ENCODE measurements around the gene SV2A.
"Not testable (repeated sequence)": the region's sequence is repeated elsewhere in the genome, so short reads cannot be mapped to it uniquely, and the experiment has no call there.

Gene SV2A

GRCh38 chr1:149886396-149887195 lies 31.0 kb downstream of the SV2A start:
- peak; percentile 70 for DNase-seq (ENCODE audit: low read depth)

- DNase-seq (ENCODE audit: low read depth): not testable (repeated sequence)
These were observed 31.6 kb downstream of the SV2A start for GRCh38 chr1:149886121-149886395.

DNA sequence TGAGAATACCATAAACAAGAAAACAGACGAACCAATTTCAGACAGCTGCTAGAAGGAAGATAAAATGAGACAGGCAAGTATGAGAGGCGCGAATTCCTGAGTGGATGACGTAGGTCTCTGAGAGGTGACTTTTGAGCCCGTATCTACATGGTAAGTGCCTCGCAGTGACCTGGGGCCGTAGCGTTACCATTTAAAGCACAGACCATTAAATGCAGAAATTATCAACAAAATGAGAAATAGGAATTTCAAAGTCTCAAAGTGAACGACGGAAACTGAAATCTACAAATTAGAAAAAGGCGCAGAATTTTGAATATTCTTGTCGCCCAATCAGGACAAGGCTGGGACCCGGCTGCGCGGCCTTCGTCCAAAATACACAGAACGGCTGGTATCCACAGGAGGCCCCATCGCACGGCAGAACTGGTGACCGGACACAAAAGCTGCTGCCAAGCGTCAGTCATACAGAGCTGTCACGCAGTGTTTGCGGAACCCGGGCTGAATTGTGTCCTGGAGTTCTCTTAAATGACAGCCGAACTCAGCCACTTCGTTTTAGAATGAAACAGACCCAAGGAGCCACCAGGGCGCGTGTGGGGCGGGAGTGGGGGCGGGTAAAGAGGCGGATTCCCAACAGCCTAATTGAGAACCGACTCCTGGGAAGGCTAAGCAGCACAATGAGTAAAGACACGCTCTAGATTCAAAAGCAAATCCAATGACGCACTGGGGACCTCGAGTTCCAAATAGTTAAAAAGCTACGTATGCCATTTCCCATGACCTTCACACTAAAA lies 32.1 kb downstream of the SV2A start:
- DNase-seq (ENCODE audit: low read depth): peak; percentile 39

DNA sequence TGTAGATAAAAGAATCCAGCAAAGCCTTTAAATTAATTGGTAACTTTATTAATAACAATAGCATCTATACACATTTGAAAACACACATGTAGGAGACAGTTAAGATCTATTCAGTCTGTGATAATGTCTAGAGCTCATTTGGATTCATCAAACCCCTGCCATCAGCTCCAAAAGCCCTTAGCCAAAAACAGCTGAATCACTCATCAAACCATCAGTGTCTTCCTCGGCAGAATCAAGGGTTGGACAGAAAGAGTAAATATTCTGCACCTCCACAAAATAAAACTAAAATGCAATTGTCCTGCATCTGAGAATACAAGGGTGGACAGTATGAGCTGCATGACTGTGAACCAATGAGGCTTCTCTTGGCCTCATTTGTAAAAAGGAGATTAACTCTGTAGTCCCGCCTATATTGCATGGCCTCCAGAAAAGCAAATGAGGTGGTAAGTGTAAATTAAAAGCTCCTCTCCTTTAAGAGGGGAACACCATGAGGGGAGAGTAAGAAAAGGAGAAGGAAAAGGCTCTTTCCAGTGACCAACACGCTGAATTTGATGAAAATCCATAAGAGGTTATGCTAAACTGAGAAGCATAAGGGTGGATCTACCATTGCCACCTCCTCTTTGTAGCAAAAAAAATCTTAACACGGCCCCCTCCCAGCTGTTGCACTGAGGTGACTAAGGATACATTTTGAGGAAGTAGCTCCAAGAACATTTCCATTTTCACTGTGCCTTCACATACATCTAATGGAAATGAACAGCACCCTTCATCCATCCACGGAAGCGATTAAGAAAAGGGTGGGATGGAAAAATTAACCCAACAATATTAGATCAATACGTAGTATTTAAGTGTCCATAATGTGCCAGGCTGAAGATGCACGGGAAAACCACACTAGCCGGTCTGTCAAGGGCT lies 33.0 kb downstream of the SV2A start:
- DNase-seq (ENCODE audit: low read depth): no peak

GRCh38 chr1:149883598-149884247 lies 33.9 kb downstream of the SV2A start:
- DNase-seq (ENCODE audit: low read depth): no peak

GRCh38 chr1:149881876-149882275 lies 35.8 kb downstream of the SV2A start:
- no peak for DNase-seq (ENCODE audit: low read depth)

DNA sequence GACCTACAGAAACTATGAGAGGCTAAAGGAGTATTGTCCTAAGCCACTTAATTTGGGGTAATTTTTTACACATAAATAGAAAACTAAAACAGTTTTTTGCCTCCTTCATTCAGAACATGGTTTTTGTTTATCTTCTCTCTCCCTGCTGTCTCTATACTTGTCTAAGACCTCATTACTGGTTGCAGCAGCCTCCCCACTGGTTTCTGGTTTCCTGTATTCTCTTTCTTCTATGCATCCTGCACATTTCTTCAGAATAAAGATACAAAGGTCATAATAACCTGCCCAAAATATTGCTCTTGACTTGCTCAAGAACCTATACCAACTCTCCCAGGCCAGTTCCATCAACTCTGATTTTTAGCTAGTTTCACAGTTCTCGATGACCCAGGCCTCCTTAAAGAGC lies 38.1 kb downstream of the SV2A start:
- no peak for DNase-seq (ENCODE audit: low read depth)

- DNase-seq (ENCODE audit: low read depth): no peak
These were observed 40.3 kb downstream of the SV2A start for GRCh38 chr1:149877211-149877946.

GRCh38 chr1:149873060-149873459 lies 44.6 kb downstream of the SV2A start:
- DNase-seq (ENCODE audit: low read depth): not testable (repeated sequence)

DNA sequence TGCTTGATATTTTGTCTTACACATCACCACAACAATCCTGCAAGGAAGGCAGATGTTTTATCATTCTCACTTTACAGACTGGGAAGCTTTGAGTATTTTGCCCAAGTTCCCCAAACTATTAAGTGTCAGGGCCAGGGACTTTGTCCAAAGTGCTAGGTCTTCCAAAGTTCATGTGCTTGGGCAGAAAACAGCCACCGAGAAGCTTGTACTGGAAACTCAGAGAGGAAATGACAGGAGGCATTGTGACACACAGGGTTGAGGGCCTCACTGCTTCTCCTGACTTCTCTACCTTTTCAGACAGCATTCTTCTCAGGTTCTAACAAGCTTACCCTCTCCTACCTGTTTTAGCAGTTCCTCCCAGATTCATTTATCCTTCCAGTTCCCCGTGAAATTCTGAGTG lies 50.8 kb downstream of the SV2A start:
- not testable (repeated sequence) for DNase-seq (ENCODE audit: low read depth)

DNA sequence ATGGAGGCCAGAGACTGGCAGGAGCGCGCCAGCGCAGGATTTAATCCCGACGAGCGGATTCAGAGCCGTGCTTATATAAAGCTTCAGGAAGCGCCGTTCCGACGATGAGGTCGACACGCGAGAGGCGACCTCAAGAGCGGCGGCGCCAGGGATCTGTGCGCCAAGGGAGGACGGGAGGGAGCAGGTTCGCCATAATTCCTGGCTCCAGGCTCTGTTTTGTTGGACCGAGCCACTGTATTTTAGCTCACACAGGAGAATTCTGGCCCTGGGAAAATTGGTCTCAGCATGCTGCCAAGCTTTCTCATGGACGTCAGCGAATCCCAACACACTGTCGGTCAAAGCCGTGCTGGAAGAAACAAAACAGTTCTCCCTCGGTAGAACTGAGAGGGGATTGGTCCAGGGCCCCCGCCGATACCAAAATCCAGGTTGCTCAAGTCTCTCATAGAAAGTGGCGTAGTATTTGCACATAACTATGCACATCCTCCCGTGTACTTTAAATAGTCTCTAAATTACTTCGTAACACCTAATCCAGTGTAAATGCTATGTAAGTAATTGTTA lies 56.1 kb downstream of the SV2A start:
- not testable (repeated sequence) for DNase-seq (ENCODE audit: low read depth)

- DNase-seq (ENCODE audit: low read depth): not testable (repeated sequence)
These were observed 56.8 kb downstream of the SV2A start for GRCh38 chr1:149860684-149861496.

DNA sequence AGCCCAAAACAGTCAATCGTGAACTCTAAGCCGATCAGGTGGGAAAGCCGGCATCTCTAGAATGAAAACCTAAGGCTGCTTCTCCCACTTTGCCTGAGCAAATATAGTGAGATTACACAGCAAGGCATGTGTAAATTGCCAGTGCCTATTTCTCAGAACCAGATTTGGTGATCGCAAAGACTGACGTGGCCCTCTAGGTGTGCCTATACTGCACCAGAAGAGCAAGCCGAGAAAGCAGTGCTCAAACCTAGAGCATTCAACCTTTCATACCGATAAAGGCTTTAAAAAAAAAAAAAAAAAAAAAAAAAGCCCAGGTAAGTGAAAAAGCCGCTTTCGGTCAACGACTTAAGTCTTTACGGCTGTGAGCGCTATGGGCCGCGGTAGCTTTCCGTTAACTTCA lies 57.4 kb downstream of the SV2A start:
- not testable (repeated sequence) for DNase-seq (ENCODE audit: low read depth)

All from activated T-cell treated with anti-CD3 and anti-CD28 coated beads for 1 hour (primary cell).